HCT116 (cell line): ENCODE measurements around the gene KLK15.

Experiments
- CTCF ChIP-seq, 3 experiments: fragments of 200-600 bp in 1 of 3; sonication (generic) in 1 of 3; IDR thresholded peaks in 2 of 3; conservative IDR thresholded peaks in 1 of 3; 2 replicates each; pipeline ENCODE4 v1.5.1; 2012 to 2017; ENCODE audit warnings: low read depth in 2 of 3, low read length in 2 of 3, antibody characterized with exemption in 1 of 3, borderline replicate concordance in 1 of 3, control low read depth in 1 of 3, mild to moderate bottlenecking in 1 of 3, mixed read lengths in 1 of 3, mixed run types in 1 of 3, moderate library complexity in 1 of 3; ENCODE audit not compliant: insufficient read depth in 1 of 3
- EZH2phosphoT487 ChIP-seq: fragments of 200-600 bp; IDR thresholded peaks from 2 replicates; pipeline ENCODE4 v1.6.1; 2018; ENCODE audit warnings: antibody characterized with exemption, borderline replicate concordance
- POLR2A ChIP-seq: IDR thresholded peaks from 2 replicates; pipeline ENCODE4 v1.7.0; 2011; ENCODE audit warnings: borderline replicate concordance; ENCODE audit not compliant: insufficient read depth, insufficient read length; ENCODE audit errors: extremely low read depth
- YY1 ChIP-seq: IDR thresholded peaks from 2 replicates; pipeline ENCODE4 v1.6.1; 2011; ENCODE audit warnings: low read length, low read depth, moderate library complexity, mild to moderate bottlenecking; ENCODE audit not compliant: insufficient replicate concordance; ENCODE audit errors: extremely low read depth

GRCh38 chr19:50819636-50820035, 13.7 kb downstream of the KLK15 start:
- TF ChIP-seq POLR2A: no peak
- TF ChIP-seq CTCF (IDR thresholded peaks at IDR 0.05 in 2 of 3, conservative IDR thresholded peaks at IDR 0.05 in 1 of 3; ENCODE audit: borderline replicate concordance in 1 of 3, insufficient read depth in 1 of 3, low read depth in 2 of 3, low read length in 2 of 3): no peak
- TF ChIP-seq YY1: no peak
- no peak for TF ChIP-seq EZH2phosphoT487
